Transverse colon (tissue), 3 donors: ENCODE data around the gene MYPN.

Experiments used
- EP300 ChIP-seq: sonication (generic); formaldehyde crosslinking; IDR thresholded peaks from one replicate; pipeline ENCODE4 v1.6.1; 2017; ENCODE audit warnings: antibody characterized with exemption, low read depth
- TF ChIP-seq, protein P1 (sequence below), 5 experiments: fragments of 200-600 bp in 3 of 5; fragments of 450-650 bp in 2 of 5; sonication (generic) in 3 of 5; IDR thresholded peaks; 1 replicate in 2 of 5; 2 replicates in 3 of 5; pipeline ENCODE4 v1.5.1; 2016 to 2017; ENCODE audit warnings: antibody characterized with exemption in 5 of 5, inconsistent platforms in 3 of 5, mild to moderate bottlenecking in 2 of 5, moderate library complexity in 1 of 5

GRCh38 chr10:68079434-68079833 lies 29.9 kb upstream of the MYPN start:
- TF ChIP-seq, protein P1, sequence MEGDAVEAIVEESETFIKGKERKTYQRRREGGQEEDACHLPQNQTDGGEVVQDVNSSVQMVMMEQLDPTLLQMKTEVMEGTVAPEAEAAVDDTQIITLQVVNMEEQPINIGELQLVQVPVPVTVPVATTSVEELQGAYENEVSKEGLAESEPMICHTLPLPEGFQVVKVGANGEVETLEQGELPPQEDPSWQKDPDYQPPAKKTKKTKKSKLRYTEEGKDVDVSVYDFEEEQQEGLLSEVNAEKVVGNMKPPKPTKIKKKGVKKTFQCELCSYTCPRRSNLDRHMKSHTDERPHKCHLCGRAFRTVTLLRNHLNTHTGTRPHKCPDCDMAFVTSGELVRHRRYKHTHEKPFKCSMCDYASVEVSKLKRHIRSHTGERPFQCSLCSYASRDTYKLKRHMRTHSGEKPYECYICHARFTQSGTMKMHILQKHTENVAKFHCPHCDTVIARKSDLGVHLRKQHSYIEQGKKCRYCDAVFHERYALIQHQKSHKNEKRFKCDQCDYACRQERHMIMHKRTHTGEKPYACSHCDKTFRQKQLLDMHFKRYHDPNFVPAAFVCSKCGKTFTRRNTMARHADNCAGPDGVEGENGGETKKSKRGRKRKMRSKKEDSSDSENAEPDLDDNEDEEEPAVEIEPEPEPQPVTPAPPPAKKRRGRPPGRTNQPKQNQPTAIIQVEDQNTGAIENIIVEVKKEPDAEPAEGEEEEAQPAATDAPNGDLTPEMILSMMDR (IDR thresholded peaks at IDR 0.05), result no peak
- TF ChIP-seq EP300, result no peak
